Measurements from ENCODE around the gene CA12.

CA12 gene

GRCh38 chr15:63312286-63312685, 69.4 kb downstream of the CA12 start:
- no peaks in the 10 kb centered on the region for H3K9me3 ChIP-seq (ENCODE audit: insufficient read depth, low read length, severe bottlenecking)
- H3K4me3 ChIP-seq (ENCODE audit: low read depth in 1 of 2, low read length in 2 of 2): no peak overlapping the region
- no peak overlapping the region for H3K4me2 ChIP-seq (ENCODE audit: insufficient read depth, low read length)
- no peaks in the 10 kb centered on the region for H3K4me1 ChIP-seq (ENCODE audit: insufficient read depth, low read length)
- H3K79me2 ChIP-seq (ENCODE audit: insufficient read depth, low read length): no peaks in the 10 kb centered on the region
- H4K20me1 ChIP-seq (ENCODE audit: insufficient read depth, low read length): no peaks in the 10 kb centered on the region
- no peak for ATAC-seq (ENCODE audit: insufficient read depth, low read depth)
- no peak for DNase-seq
- no peak overlapping the region for H3K27ac ChIP-seq (ENCODE audit: low read length)
- H2AFZ ChIP-seq (ENCODE audit: low read depth, low read length): no peak overlapping the region
- no peaks in the 10 kb centered on the region for H3K27me3 ChIP-seq (ENCODE audit: insufficient read depth, low read length, poor library complexity)
- H3K36me3 ChIP-seq (ENCODE audit: insufficient read depth, low read length): no peaks in the 10 kb centered on the region
- no peak for TF ChIP-seq EZH2 (IDR thresholded peaks at IDR 0.05; ENCODE audit: borderline replicate concordance, low read depth, low read length, severe bottlenecking)
- TF ChIP-seq CTCF (IDR thresholded peaks at IDR 0.05; ENCODE audit: borderline replicate concordance, extremely low read depth, low read length, poor library complexity, severe bottlenecking): no peak
- H3K9ac ChIP-seq (ENCODE audit: low read depth, low read length): no peak overlapping the region

DNA sequence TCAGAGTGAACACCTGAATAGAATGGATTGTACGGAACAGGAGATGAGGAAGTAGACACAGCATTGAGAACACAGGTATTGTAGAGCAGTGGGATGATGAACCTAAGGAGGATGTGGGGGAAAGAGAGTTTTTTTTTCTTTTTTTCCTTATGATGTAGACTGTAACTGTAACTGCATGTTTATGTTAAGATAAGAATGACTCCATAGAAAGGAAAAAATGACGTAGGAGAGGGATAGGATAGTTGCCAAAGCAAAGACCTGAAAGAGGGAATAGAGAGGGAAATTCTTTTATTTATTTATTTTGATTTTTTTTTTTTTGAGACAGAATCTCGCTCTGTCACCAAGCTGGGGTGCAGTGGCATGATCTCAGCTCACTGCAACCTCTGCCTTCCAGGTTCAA, 71.0 kb downstream of the CA12 start:
- ATAC-seq (ENCODE audit: insufficient read depth, low read depth): no peak
- H3K9ac ChIP-seq (ENCODE audit: low read depth, low read length): no peak overlapping the region
- H3K79me2 ChIP-seq (ENCODE audit: insufficient read depth, low read length): no peaks in the 10 kb centered on the region
- no peaks in the 10 kb centered on the region for H3K27me3 ChIP-seq (ENCODE audit: insufficient read depth, low read length, poor library complexity)
- no peaks in the 10 kb centered on the region for H3K4me1 ChIP-seq (ENCODE audit: insufficient read depth, low read length)
- H4K20me1 ChIP-seq (ENCODE audit: insufficient read depth, low read length): no peaks in the 10 kb centered on the region
- no peak overlapping the region for H2AFZ ChIP-seq (ENCODE audit: low read depth, low read length)
- no peak overlapping the region for H3K4me2 ChIP-seq (ENCODE audit: insufficient read depth, low read length)
- DNase-seq: no peak
- H3K27ac ChIP-seq (ENCODE audit: low read length): no peak overlapping the region
- H3K4me3 ChIP-seq (ENCODE audit: low read depth in 1 of 2, low read length in 2 of 2): no peak overlapping the region
- TF ChIP-seq CTCF (IDR thresholded peaks at IDR 0.05; ENCODE audit: borderline replicate concordance, extremely low read depth, low read length, poor library complexity, severe bottlenecking) (no peak), EZH2 (IDR thresholded peaks at IDR 0.05; ENCODE audit: borderline replicate concordance, low read depth, low read length, severe bottlenecking) (no peak)
- H3K36me3 ChIP-seq (ENCODE audit: insufficient read depth, low read length): peaks cover 12% of the 10 kb centered on the region
- no peaks in the 10 kb centered on the region for H3K9me3 ChIP-seq (ENCODE audit: insufficient read depth, low read length, severe bottlenecking)

GRCh38 chr15:63308947-63309346, 72.7 kb downstream of the CA12 start:
- Histone ChIP-seq H3K27me3 (ENCODE audit: insufficient read depth, low read length, poor library complexity) (no peaks in the 10 kb centered on the region), H3K4me2 (ENCODE audit: insufficient read depth, low read length) (no peak overlapping the region), H3K9me3 (ENCODE audit: insufficient read depth, low read length, severe bottlenecking) (no peaks in the 10 kb centered on the region), H4K20me1 (ENCODE audit: insufficient read depth, low read length) (no peaks in the 10 kb centered on the region), H3K4me3 (ENCODE audit: low read depth in 1 of 2, low read length in 2 of 2) (no peak overlapping the region), H3K27ac (ENCODE audit: low read length) (no peak overlapping the region), H3K4me1 (ENCODE audit: insufficient read depth, low read length) (no peaks in the 10 kb centered on the region), H2AFZ (ENCODE audit: low read depth, low read length) (no peak overlapping the region), H3K36me3 (ENCODE audit: insufficient read depth, low read length) (peaks cover 15% of the 10 kb centered on the region), H3K9ac (ENCODE audit: low read depth, low read length) (no peak overlapping the region), H3K79me2 (ENCODE audit: insufficient read depth, low read length) (no peaks in the 10 kb centered on the region)
- DNase-seq: no peak
- TF ChIP-seq EZH2 (IDR thresholded peaks at IDR 0.05; ENCODE audit: borderline replicate concordance, low read depth, low read length, severe bottlenecking) (no peak), CTCF (IDR thresholded peaks at IDR 0.05; ENCODE audit: borderline replicate concordance, extremely low read depth, low read length, poor library complexity, severe bottlenecking) (no peak)
- ATAC-seq (ENCODE audit: insufficient read depth, low read depth): no peak

DNA sequence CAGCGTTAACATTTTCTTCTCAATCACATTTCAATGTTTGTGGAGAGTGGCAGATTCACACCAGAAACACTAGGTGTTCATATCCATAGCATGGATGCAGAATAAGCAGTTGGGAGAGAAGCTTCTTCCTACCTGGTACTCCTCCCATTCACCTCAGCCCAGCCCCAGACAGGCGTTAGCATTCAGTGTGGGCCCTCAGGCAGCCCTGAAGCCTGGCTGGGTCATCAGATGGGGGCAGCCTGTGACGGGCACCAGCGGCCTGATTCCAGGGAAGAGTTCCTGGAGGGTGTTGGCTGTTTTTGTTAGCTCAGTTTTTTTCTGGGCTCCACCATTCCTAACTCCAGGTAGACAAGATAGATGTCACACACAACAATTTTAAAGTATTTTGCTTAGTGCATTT, 73.2 kb downstream of the CA12 start:
- Histone ChIP-seq H3K9ac (ENCODE audit: low read depth, low read length) (no peak overlapping the region), H4K20me1 (ENCODE audit: insufficient read depth, low read length) (no peaks in the 10 kb centered on the region), H2AFZ (ENCODE audit: low read depth, low read length) (no peak overlapping the region), H3K4me2 (ENCODE audit: insufficient read depth, low read length) (no peak overlapping the region), H3K9me3 (ENCODE audit: insufficient read depth, low read length, severe bottlenecking) (no peaks in the 10 kb centered on the region), H3K4me3 (ENCODE audit: low read depth in 1 of 2, low read length in 2 of 2) (no peak overlapping the region), H3K36me3 (ENCODE audit: insufficient read depth, low read length) (peaks cover 17% of the 10 kb centered on the region), H3K4me1 (ENCODE audit: insufficient read depth, low read length) (no peaks in the 10 kb centered on the region), H3K79me2 (ENCODE audit: insufficient read depth, low read length) (no peaks in the 10 kb centered on the region), H3K27me3 (ENCODE audit: insufficient read depth, low read length, poor library complexity) (no peaks in the 10 kb centered on the region), H3K27ac (ENCODE audit: low read length) (no peak overlapping the region)
- DNase-seq (no peak), ATAC-seq (ENCODE audit: insufficient read depth, low read depth) (no peak)
- TF ChIP-seq EZH2 (IDR thresholded peaks at IDR 0.05; ENCODE audit: borderline replicate concordance, low read depth, low read length, severe bottlenecking): no peak
- TF ChIP-seq CTCF (IDR thresholded peaks at IDR 0.05; ENCODE audit: borderline replicate concordance, extremely low read depth, low read length, poor library complexity, severe bottlenecking): no peak

Data from DND-41 (cell line).